GM21381 (cell line): ENCODE measurements around the gene BRD8.

Experiments
- ATAC-seq: cut with Tn5 transposase; IDR thresholded peaks from one replicate; pipeline ENCODE4 v1.9.1; 2021; ENCODE audit warnings: mild to moderate bottlenecking, moderate library complexity; ENCODE audit not compliant: unreplicated experiment

BRD8 gene

DNA sequence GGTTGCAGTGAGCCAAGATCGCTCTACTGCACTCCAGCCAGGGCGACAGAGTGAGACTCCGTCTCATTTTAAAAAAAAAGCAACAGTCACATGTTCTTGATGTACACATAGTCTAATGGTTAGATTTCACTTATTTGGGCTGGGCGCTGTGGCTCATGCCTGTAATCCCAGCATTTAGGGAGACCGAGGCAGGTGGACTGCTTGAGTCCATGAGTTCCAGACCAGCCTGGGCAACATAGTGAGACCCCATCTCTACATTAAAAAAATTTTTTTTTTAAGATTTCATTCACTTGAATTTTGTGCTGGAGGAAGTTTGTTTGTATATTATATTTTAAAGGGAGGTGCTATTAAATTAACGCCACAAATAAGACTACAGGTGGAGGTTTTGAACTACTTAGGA lies 72.7 kb downstream of the BRD8 start:
- no peak for ATAC-seq

DNA sequence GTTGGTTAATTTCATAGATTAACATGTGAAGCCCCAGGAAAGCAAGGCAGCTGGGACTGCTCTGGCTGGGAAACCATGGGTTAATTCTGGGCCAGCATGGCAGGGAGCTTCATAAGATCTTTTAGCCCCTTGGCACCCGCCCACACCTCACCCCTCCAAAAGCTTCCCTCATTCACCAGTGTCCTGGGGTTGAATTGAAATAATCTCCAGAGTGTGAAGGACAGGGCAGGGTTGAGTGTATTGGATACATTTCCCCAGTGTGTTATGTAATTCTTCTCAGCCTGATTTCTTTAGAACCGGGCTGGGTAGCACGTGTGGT lies 75.2 kb downstream of the BRD8 start:
- ATAC-seq, result no peak

DNA sequence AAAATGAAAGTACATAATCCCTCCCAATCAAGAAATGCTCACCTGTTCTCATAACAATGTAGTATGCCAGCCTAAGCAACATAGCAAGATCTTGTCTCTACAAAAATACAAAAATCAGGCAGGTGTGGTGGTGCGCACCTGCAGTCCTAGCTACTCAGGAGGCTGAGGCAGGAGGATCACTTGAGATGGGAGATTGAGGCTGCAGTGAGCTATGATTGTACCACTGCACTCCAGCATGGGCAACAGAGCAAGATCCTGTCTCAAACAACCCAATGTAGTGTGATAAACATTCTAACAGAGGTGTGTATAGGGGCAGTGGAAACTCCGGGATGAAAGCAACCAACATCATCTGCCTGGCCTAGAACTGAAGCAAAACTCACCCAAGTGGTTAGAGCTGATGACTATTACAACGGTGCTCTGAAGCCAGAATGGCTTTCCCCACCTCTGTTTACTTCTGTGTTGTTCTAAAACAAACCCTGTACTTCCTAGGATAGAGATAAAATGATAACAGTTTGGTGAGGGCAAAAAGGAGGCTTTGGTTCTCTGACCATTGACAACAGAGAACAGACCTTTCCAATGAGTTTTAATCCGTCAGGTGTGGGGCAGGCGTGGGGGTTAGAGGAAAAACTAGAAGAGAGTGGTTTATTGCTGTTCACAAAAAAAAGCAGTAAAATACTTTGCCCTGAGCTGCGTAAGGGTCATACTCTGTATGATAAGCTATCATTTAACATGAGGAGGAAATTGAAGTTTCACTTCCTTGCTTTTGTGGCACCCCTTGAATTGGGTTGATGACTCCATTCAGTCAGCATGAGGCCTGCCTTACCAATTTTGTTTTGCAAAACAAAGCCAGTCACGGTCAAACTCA lies 75.7 kb downstream of the BRD8 start:
- ATAC-seq, result no peak

DNA sequence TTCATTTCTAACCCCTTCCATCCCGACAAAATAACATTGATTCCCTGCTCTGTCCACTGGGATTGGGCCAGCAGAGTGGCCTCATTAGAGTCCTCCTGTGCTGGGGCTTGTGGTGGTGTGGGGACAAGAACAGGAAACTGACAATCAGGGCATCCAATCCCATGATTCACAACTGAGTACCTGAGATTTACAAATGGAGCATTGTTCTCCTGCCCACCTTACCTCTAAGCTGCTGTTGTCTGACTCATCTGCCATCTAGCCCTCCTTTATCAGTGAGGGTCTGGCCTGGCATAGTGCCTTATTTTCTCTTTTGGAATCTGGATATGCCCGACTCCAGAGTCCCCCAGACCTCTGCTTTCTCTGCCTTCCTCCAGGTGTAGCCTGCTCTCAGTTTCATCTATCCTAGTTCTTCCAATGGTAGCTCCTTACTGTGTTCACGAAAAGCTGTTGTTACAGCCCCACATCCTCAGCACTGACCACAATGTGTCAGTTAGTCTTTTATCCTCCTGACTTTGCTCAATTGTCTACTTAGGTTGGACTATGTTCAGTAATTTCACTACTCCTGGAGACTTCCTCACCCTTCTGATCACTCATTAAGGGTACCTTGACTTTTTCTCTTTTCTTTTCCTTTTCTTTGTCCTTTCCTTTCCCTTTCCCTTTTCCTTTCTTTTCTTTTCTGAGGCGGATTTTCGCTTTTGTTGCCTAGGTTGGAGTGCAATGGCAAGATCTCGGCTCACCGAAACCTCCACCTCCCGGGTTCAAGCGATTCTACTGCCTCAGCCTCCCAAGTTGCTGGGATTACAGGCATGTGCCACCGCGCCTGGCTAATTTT lies 81.2 kb downstream of the BRD8 start:
- ATAC-seq, result no peak

DNA sequence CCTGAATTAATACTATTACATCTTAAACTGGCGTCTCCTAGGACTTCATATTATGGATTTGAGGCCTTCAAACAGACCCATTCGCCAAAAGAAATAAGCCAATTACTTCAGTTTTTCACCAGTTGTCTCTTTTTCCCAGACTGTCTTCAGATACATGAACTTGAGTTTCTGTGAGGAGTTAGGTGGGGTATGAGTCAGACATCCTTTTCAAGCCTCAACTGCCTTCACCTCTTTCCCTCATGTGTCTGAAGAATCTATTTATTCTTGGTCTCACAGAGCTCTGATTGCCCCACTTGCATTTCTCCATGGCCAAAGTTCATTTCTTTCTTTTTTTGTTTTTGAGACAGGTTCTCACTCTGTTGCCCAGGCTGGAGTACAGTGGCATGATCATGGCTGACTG lies 82.1 kb downstream of the BRD8 start:
- no peak for ATAC-seq

DNA sequence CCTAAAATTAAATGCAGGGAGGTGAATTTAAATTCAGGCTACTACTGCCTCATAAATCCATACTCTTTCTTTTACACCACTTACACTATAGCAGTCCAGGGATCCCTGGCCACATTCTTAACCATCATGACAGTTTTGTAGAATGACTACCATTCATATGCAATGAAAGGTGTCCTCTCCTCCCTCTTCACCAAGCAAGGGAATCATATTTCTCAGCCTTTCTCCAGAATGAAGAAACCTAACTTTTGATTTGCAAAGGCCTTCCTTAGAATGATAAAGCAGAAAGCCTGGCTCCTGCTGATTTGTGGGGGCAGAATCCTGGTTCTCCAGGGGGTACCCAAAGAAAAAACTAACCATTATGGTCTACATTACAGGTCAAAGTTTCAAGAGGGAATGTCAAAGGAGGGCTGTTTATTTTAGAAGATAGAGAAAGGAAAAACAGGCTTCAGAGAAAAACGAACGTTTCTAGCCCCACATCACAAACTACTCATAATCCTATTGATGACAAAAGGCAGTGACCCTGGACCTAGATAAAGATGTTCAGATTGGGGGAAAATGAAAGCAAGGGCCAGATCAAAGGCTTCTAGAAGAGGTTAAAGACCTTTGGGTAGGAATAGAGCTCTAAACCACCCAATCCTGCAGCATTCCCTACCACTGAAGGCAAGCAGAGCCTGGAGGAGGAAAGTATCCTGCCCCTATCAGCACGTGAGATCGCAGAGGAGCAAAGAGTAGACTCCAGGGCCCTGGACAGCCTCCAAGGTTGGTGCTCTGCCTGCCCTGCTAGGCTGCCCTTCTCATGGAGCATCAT lies 83.1 kb downstream of the BRD8 start:
- ATAC-seq, result no peak

DNA sequence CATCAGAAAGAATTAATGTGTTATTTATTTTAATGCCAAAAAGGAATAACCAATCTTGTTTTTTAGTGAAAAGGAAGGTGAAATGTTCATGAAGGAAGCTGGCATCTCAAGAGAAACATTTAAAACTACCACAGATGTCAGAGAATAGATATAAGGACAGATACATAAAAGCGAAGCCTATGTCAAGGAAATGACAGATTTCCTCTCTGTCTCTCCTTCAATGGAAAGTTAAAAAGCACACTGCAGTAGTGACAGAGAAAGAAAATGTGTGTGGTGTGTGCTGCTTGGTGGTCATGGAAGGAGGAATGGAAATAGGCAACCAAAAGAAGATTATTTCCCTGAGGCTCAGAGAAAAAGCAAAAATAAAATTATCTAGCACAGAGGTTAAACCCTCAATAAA lies 85.4 kb downstream of the BRD8 start:
- ATAC-seq, result no peak

DNA sequence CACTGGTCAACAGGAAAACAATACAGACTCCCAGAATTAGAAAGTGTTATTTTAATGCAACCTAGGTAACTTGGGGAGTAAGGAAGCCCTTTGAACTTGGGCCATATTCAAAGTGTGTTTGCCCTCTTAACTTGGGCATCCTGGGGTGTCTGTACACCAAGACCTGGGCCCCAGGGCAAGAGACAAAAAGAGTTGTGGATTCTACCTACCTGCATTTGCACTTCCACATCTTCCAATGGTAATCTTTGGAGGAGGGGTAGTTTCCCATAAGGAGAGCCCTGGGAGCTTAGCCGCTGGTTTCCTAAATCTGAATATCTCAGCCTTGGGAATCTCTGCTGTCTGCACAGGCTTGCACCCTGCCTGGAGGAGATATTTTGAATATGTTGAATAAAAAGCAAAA lies 86.1 kb downstream of the BRD8 start:
- no peak for ATAC-seq

DNA sequence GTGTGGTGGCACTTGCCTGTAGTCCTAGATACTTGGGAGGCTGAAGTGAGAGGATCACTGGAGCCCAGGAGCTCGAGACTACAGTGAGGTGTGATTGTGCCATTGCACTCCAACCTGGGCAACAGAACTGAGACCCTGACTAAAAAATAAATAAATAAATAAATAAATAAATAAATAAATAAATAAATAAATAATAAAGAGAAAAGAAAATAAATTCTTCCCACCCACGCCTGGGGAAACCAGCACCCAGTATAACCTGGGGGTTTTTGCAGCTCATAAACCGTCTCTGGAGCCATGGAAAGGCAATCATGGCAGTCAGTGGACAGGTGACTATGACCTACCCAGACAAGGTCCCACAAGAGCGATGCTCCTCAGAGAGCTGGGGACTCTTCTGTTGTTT lies 86.7 kb downstream of the BRD8 start:
- ATAC-seq, result no peak
